Central memory CD8-positive, alpha-beta T cell (primary cell): Measurements from ENCODE around the gene SLC9C2.
"Not testable (repeated sequence)": the region's sequence is repeated elsewhere in the genome, so short reads cannot be mapped to it uniquely, and the experiment has no call there.

ENCODE experiments used
- ATAC-seq: fragments of 150-1000 bp; cut with Tn5 transposase; replicated peaks from 2 replicates; pipeline ENCODE4 v1.10.0; 2022; ENCODE audit warnings: mild to moderate bottlenecking, moderate FRiP score, moderate number of reproducible peaks; ENCODE audit not compliant: poor library complexity, severe bottlenecking; ENCODE audit errors: extremely low read depth
- DNase-seq, 2 donors: peaks; one replicate each; pipeline ENCODE4 v3.0.0; 2021; ENCODE audit warnings: low spot score in 2 of 2
- H3K27ac Mint-ChIP-seq: one replicate; pipeline ENCODE4 v1.8.0; 2022; ENCODE audit warnings: low read depth, mild to moderate bottlenecking, moderate library complexity, mixed read lengths
- H3K27me3 Mint-ChIP-seq: one replicate; pipeline ENCODE4 v1.8.0; 2022; ENCODE audit warnings: mixed read lengths
- H3K36me3 Mint-ChIP-seq: one replicate; pipeline ENCODE4 v1.8.0; 2022; ENCODE audit warnings: mild to moderate bottlenecking, moderate library complexity, mixed read lengths; ENCODE audit not compliant: insufficient read depth
- H3K4me1 Mint-ChIP-seq: one replicate; pipeline ENCODE4 v1.8.0; 2022; ENCODE audit warnings: mixed read lengths
- H3K4me3 Mint-ChIP-seq: one replicate; pipeline ENCODE4 v1.8.0; 2022; ENCODE audit warnings: mild to moderate bottlenecking, moderate library complexity, mixed read lengths
- H3K9me3 Mint-ChIP-seq: one replicate; pipeline ENCODE4 v1.8.0; 2022; ENCODE audit warnings: mixed read lengths

SLC9C2 gene

DNA sequence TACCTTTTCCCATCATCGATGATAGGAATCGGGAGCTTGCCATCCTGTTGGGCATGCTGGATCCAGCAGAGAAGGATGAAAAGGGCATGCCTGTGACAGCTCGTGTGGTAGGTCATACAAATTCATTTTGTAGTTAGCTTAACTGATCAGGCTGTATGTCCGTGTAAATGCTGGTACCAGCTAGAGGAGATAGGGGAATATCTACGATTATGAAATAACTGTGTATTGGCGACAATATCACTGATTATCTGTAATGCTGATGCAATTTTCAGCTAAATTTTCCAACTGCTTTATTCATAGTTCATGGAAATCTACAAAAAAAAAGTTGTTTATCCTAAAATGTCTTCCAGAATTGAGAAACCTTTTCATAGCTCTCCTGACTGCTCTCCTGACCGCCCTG lies 117.5 kb downstream of the SLC9C2 start:
- Mint-ChIP-seq H3K9me3 (no peaks in the 10 kb centered on the region), H3K4me1 (peaks cover 10% of the 10 kb centered on the region), H3K4me3 (no peak overlapping the region), H3K36me3 (peaks cover 73% of the 10 kb centered on the region), H3K27ac (no peak overlapping the region), H3K27me3 (no peaks in the 10 kb centered on the region)
- ATAC-seq (no peak), DNase-seq (no peak)

DNA sequence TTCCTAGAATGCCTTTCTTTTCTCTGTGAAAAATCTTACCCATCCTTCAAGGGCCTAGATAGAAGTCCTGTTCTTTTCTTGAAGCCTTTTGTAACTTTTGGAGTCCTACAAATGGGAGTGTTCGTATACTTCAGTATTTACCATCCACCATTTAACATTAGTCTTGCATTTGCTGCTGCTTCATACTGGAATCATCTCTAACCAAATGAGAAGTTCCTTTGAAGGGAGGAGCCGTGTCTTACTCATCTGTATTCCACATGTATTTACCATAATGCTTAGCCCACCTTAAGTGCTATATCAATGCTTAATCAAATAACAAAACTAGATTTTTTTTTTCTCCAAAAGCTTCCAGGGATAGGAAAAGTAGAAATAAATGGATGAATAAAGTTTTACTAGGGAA lies 118.6 kb downstream of the SLC9C2 start:
- Mint-ChIP-seq H3K4me1 (peaks cover 20% of the 10 kb centered on the region), H3K4me3 (no peak overlapping the region), H3K36me3 (peaks cover 68% of the 10 kb centered on the region), H3K9me3 (no peaks in the 10 kb centered on the region), H3K27ac (no peak overlapping the region), H3K27me3 (no peaks in the 10 kb centered on the region)
- DNase-seq (no peak), ATAC-seq (no peak)

DNA sequence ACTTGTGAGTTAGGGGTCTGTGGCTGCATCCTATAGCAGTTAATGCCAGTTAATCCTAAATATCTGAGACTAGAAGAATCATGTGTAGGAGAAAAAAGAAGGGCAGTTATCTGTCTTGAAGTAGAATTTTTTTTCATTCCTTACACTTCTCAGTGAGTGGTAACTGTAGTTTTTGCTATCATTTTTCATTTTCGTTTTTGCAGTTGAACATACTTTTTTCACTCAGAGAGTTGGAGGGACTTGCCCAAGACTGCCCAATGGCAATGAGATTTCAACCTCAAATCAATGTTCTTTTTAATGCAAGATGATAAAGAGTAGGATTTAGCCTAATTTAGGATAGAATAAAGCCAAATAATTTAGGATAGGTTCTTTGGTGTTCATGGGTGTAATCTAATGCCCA lies 120.2 kb downstream of the SLC9C2 start:
- ATAC-seq: no peak
- peaks cover 36% of the 10 kb centered on the region for H3K4me1 Mint-ChIP-seq
- no peak for DNase-seq
- no peaks in the 10 kb centered on the region for H3K27me3 Mint-ChIP-seq
- H3K36me3 Mint-ChIP-seq: peaks cover 60% of the 10 kb centered on the region
- no peak overlapping the region for H3K4me3 Mint-ChIP-seq
- H3K9me3 Mint-ChIP-seq: no peaks in the 10 kb centered on the region
- no peak overlapping the region for H3K27ac Mint-ChIP-seq

GRCh38 chr1:173481195-173481772 lies 121.6 kb downstream of the SLC9C2 start:
- no peak for ATAC-seq
- H3K9me3 Mint-ChIP-seq: no peaks in the 10 kb centered on the region
- H3K4me1 Mint-ChIP-seq: peaks cover 36% of the 10 kb centered on the region
- no peak overlapping the region for H3K4me3 Mint-ChIP-seq
- H3K36me3 Mint-ChIP-seq: peaks cover 56% of the 10 kb centered on the region
- H3K27ac Mint-ChIP-seq: no peak overlapping the region
- no peak for DNase-seq
- H3K27me3 Mint-ChIP-seq: no peaks in the 10 kb centered on the region

DNA sequence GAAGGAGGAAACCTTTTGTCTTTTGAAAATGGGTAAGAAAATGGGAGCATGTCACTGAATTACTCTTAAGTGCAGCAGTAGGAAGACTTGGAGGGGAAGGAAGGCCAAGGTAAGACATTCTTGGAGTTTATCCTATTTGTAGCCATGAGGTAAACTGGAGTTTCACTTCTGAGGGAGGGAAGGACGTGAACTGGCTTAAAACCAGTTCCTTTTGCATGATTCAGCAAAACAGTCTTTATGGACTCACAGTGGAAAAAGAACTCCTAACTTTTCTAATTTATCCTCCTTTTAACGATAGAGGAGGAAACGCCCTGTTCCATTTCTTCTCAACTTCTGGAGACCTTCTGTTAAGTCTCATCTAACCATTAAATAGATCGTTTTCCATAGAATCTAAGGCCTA lies 123.2 kb downstream of the SLC9C2 start:
- no peak overlapping the region for H3K4me3 Mint-ChIP-seq
- peaks cover 42% of the 10 kb centered on the region for H3K36me3 Mint-ChIP-seq
- no peaks in the 10 kb centered on the region for H3K27me3 Mint-ChIP-seq
- H3K4me1 Mint-ChIP-seq: peaks cover 52% of the 10 kb centered on the region
- H3K9me3 Mint-ChIP-seq: no peaks in the 10 kb centered on the region
- DNase-seq: no peak
- H3K27ac Mint-ChIP-seq: no peak overlapping the region
- ATAC-seq: no peak

- ATAC-seq (no peak), DNase-seq (no peak)
- H3K9me3 Mint-ChIP-seq: no peaks in the 10 kb centered on the region
- H3K4me1 Mint-ChIP-seq: peaks cover 65% of the 10 kb centered on the region
- peak overlapping the region; percentile 85 for H3K4me3 Mint-ChIP-seq
- H3K27ac Mint-ChIP-seq: peak overlapping the region; percentile 88
- H3K27me3 Mint-ChIP-seq: no peaks in the 10 kb centered on the region
- peaks cover 31% of the 10 kb centered on the region for H3K36me3 Mint-ChIP-seq
Measured at GRCh38 chr1:173478094-173478674, 124.7 kb downstream of the SLC9C2 start.

GRCh38 chr1:173477286-173478093 lies 125.4 kb downstream of the SLC9C2 start, which contains the start of gene PRDX6:
Gene PRDX6, plus strand, starts transcription at chr1:173477335. Its CDS starts 63 bp downstream, at chr1:173477398.
- no peaks in the 10 kb centered on the region for H3K27me3 Mint-ChIP-seq
- peak within 1 kb of the TSS; percentile 85 for H3K4me3 Mint-ChIP-seq
- peak within 1 kb of the TSS; percentile 88 for H3K27ac Mint-ChIP-seq
- no peaks in the 10 kb centered on the region for H3K9me3 Mint-ChIP-seq
- DNase-seq: peak; percentile 70 to 73
- H3K36me3 Mint-ChIP-seq: peaks cover 25% of the 10 kb centered on the region
- ATAC-seq: peak; percentile 16
- H3K4me1 Mint-ChIP-seq: peaks cover 65% of the 10 kb centered on the region

GRCh38 chr1:173476665-173477285 lies 126.1 kb downstream of the SLC9C2 start:
- peak; percentile 62 to 81 for DNase-seq
- Mint-ChIP-seq H3K36me3 (peaks cover 19% of the 10 kb centered on the region), H3K27me3 (no peaks in the 10 kb centered on the region), H3K9me3 (no peaks in the 10 kb centered on the region), H3K27ac (peak overlapping the region; percentile 88), H3K4me3 (peak overlapping the region; percentile 85), H3K4me1 (peaks cover 58% of the 10 kb centered on the region)
- ATAC-seq: peak; percentile 91

DNA sequence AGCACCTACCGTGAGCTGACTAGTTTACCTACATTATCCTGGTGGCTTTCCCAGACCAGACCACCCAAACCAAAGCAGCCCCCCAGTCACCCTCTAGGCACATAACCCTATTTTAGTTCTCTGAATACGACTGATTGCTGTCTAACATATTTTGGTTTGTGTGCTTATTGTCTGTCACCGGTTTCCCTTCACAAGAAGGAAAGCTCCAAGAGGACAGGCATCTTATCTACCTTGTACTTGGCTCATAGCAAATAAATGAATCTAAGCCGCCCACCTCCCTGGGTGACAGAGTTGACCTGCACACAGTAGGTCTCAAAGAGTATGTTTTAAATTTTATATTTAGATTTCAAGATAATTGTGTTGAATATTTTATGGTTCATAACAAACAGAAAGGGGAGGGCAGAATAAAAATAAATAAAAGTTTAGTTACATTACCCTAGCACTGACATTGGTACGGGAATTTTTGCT lies 126.6 kb downstream of the SLC9C2 start:
- Mint-ChIP-seq H3K9me3 (no peaks in the 10 kb centered on the region), H3K4me3 (peak overlapping the region; percentile 85), H3K27me3 (no peaks in the 10 kb centered on the region), H3K27ac (peak overlapping the region; percentile 88), H3K36me3 (peaks cover 15% of the 10 kb centered on the region), H3K4me1 (peaks cover 55% of the 10 kb centered on the region)
- DNase-seq (no peak), ATAC-seq (no peak)

- Mint-ChIP-seq H3K36me3 (peaks cover 13% of the 10 kb centered on the region), H3K27ac (peak overlapping the region; percentile 88), H3K27me3 (no peaks in the 10 kb centered on the region), H3K4me1 (peaks cover 55% of the 10 kb centered on the region), H3K4me3 (peak overlapping the region; percentile 85), H3K9me3 (no peaks in the 10 kb centered on the region)
- DNase-seq (no peak), ATAC-seq (no peak)
Measured at GRCh38 chr1:173475564-173476196, 127.2 kb downstream of the SLC9C2 start.

GRCh38 chr1:173474780-173475421 lies 128.0 kb downstream of the SLC9C2 start:
- Mint-ChIP-seq H3K4me1 (peaks cover 51% of the 10 kb centered on the region), H3K4me3 (peak overlapping the region; percentile 85), H3K27ac (peak overlapping the region; percentile 88), H3K36me3 (peaks cover 13% of the 10 kb centered on the region)
- not testable (repeated sequence) for H3K27me3 Mint-ChIP-seq, DNase-seq, ATAC-seq, H3K9me3 Mint-ChIP-seq
